ENCODE data around the gene KIAA1671.
A peak's percentile ranks its signal among the peaks of the same experiment; 100 is the strongest.

KIAA1671 gene

DNA sequence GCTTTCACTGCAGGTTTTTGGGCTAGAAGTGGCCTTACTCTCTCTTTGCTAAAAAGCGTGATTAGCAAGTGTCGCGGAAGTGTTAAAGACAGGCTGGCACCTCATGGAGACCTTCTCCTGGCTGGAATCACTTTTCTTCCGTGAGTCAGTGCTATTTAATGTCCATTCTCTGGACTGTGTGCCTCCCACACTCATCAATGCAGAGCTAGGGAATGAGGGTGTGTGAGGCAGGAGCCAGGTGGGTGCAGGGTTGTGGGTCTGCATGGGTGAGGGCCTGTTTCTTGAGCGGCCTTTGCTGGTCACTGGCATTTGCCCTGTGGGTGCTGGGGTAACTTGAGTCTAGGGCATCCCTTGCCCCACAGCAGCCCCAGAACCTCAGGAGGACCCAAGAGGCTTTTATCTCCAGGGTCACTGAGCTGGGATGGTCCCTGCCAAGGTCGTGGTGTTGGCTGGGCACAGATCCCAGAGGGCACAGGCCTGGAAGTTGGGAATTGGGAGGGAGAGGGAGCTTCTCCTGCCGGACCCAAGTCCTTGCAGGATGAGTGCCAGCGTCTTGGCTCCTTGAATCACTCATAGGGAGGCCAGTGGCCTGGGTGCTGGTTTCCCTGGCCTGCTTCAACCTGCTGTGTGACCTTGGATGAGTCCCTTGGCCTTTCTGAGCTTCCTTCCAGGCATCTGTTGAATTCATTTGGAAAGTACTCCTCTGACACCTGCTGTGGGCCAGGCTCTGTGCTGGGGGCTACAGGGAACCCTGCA, 30.0 kb downstream of the KIAA1671 start:
- DNase-seq: no peak

DNA sequence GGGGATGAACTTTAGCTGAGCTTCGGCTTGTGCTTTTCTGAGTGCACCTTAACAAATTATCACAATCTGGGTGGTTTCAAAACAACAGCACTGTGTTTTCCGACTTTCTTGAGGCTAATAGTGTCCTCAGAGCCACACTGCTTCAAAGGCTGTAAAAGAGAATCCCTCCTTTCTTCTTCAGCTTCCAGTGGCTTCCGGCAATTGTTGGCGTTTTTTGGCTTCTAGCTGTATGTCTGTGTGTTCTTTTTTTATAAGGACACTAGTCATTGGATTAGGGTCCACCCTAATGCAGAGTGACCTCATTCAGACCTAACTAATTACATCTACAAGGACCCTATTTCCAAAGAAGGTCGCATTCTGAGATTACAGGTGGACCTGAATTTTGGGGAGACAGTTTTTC, 30.6 kb downstream of the KIAA1671 start:
- DNase-seq: no peak

DNA sequence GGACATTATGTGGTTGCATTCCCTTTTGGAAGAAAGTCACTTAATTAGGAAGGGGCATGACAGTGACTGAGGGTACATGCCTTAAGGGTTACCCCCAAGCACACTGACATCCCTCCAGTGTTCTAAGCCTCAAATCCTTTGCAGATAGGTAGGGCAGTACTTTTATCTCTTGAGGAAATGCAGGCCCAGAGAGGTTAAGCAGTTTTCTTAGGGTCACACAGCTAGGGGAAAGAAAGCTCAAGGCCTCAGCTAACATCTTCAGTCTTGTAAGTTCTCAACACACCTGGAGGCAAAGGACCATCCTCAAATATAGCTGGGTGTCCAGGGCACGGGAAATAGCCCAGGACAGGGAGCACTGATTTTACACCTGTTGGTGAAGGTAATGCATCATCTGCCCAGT, 31.6 kb downstream of the KIAA1671 start:
- DNase-seq: no peak

- DNase-seq: no peak
Observed at GRCh38 chr22:24985826-24986214, 33.3 kb downstream of the KIAA1671 start.

DNA sequence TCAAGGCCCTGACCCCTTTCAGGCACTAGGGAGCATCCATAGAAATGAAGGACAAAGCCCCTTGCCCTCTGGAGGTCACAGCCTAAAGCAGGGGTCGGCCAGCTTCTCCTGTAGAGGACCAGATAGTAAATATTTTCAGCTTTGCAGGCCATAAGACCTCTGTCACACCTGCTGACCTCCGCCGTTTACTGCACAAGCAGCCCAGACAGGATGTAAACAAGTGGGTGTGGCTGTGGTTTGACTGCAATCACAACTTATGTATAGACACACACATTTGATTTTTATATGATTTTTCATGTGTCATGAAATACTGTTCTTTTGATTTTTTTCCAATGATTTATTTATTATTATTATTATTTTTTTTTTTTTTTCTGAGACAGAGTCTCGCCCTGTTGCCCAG, 34.3 kb downstream of the KIAA1671 start:
- peak in 1 of 2 donors; percentile 14 for DNase-seq

DNA sequence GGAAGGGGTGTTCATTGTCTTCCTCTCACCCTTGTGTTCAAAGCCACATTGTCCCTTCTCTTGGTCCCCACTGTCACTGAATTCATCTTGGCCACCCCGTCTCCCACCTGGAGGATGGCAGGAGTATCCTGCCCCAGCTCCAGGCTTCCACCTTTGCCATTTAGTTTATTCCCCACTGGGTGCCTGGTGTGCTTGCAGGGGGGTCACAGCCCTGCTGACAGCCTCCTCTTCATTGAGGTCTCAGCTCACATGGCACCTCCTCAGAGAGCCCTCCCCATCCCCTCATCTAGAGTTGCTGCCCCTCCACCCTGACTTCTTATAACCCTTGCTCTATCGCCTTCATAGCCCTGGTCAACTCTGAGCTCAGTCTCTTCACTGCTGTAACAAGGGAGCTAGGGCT, 36.6 kb downstream of the KIAA1671 start:
- no peak for DNase-seq

DNA sequence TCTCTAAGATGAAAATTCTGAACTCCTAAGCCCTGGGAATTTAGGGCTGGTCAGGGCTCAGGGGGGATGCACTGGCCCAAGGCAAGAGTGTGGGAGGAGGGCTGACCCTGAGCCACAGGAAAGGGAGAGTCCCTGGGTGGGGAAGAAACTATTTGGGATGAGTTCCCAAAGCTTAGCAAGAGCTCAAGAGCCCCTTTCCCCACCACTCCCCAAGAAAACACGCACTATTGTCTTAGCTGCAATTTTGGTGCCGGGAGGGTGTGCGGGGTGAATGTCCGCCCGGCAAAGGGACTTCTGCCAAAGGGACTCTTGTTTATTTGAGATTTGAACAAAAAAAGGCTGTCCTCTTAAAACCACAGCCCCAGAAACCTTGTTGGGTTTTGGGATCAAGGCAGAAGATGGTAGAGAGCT, 37.0 kb downstream of the KIAA1671 start:
- DNase-seq: no peak

GRCh38 chr22:24990344-24990905, 37.9 kb downstream of the KIAA1671 start:
- DNase-seq: no peak

DNA sequence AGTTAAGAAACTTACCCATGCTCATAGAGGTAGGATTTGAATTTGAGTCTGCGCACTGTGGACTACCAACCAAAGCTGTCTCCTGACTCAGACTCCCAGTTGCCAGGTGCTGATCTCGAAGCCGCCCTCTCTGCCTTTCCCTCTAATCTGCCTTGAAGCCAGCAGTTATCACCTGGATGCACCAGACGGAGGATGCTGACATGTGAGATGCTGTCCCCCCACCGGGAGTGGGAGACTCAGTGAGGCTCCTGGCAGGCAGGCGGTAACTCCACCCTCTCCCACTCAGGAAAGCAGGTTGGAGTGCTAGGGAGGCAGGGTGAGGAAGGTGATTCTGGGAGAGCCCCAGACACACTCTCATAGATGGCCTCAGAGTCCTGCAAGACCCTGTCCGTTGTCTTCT, 40.4 kb downstream of the KIAA1671 start:
- DNase-seq: no peak

DNA sequence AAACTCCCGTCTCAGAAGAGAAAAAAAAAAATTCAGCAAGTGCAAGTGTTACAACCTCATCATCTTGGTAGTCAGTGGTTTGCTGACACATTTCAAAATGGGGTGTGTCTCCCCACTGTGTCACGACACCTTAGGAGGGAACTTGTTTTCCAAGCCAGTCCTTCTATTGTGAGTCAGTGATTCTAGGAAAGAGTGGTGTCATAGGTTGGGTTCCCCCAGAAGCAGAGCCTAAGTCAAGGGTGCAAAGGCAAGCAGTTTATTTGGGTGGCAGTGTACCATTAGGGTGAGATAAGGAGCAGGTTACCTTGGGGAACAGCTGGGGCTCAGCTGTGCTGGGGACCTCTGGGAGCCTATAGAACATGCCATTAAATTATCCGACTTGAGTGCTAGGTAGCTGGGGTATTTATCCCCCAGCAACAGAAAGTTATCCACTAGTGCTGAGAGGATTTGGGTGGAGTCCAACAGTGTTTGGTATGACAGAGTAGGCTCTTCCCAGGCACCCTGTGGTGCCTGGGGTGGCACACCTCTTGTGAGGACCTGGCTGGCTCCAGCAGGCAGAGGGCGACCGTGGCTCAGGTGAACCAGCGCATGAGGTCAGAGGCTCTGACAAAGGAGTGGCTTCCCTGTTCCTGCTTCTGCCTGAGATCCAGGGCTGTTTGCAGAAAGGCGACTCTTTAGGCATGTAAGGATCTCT, 41.7 kb downstream of the KIAA1671 start:
- no peak for DNase-seq

GRCh38 chr22:24995649-24996180, 43.2 kb downstream of the KIAA1671 start:
- DNase-seq: no peak

DNA sequence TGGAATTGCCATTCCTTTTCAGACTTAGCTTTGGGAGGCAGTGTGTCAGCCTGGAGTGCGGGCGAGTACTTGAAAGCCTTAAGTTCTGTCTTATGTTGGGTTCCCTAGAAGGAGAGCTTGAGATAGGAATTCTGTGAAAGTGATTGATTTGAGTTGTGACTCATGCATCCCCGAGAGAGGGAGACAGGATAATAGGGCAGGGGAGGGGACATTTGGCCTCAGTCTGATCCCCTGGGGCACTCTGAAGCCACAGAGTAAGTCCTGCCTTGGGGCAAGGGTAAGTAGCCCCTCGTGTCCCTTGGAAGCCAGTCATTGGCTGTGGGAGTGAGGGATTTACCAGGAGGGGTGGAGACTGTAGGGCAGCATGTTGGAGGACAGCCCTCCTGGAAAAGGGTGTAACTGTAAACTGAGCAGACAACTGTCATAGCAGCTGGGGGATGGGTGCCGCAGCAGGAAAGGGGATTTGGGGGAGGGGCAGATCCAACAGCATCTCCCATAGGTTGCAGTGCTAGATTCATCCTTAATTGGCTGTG, 44.0 kb downstream of the KIAA1671 start:
- DNase-seq: no peak

- DNase-seq: no peak
Observed at GRCh38 chr22:24997023-24997422, 44.5 kb downstream of the KIAA1671 start.

DNA sequence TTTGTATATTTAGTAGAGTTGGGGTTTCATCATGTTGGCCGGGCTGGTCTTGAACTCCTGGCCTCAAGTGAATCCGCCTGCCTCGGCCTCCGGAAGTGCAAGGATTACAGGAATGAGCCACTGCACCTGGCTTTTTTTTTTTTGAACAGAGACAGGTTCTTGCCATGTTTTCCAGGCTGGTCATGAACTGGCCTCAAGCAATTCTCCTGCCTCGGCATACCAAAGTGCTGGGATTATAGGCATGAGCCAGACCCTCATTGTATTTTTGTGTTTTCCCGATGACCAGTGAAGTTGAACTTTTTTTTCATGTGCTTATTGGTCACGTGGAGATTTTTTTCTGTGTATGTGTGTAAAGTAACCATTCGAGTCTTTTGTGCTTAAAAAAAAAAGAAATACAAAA, 48.2 kb downstream of the KIAA1671 start:
- DNase-seq: no peak

GRCh38 chr22:25002241-25002985, 49.9 kb downstream of the KIAA1671 start:
- DNase-seq: no peak

GRCh38 chr22:25006354-25006753, 53.8 kb downstream of the KIAA1671 start:
- DNase-seq: no peak

DNA sequence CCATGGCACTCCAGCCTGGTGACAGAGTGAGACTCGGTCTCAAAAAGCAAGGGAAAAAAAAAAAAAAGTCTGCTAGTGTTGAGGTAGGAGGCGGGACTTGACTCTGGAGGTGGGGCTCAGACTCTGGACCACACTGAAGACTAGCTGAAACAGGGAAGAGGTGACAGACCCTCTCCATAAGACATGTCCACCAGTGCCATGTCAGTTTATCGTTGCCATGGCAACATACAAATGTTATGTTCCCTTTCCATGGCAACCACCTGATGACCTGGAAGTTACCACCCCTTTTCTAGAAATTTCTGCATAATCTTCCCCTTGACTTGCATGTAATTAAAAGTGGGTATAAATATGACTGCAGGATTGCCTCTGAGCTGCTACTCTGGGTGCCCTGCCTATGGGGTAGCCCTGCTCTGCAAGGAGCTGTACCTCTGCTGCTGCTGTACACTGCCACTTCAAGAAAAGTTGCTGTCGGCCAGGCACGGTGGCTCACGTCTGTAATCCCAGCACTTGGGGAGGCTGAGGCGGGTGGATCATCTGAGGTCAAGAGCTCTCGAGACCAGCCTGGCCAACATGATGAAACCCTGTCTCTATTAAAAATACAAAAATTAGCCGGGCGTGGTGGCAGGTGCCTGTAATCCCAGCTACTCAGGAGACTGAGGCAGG, 55.1 kb downstream of the KIAA1671 start:
- DNase-seq: peak in 1 of 2 donors; percentile 6

DNA sequence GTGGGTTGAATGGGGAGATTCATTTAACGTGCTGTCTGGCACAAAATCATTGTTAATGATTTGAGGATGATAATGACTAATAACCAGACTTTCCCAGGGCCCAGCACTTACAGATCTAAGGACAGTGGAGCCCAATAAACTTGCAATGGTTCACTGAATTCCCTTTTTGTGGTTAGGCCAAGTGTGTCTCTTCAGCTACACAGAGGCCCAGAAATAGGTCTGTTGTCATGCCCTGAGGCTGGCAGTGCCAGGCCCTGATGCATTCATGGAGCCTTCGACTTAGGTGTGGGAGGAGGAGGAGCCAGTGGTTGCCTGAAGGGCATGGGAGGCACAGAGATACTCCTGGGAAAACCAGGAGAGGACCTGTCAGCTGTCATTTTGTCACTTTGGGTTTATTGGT, 56.1 kb downstream of the KIAA1671 start:
- no peak for DNase-seq

- DNase-seq: no peak
Observed at GRCh38 chr22:25012741-25013143, 60.2 kb downstream of the KIAA1671 start.

DNA sequence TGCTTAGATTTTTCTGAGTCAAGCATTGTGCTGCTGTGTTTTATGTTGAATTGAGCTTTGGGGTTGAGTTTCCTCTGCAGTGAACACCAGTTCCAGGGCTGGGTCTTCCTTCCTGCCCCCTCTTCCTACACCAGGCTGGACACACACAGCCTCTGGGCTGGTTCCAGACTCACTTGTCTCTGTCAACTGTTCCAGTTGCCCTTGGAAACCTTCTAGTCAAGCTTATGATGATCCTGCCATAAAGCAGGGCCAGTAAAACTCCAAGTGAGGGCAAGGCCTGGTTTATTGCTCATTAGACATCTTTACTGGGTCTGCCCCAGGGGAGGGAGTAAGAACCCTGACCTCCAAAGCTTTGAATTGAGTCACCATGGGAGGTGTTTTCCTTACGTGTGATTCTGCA, 61.1 kb downstream of the KIAA1671 start:
- DNase-seq: no peak

GRCh38 chr22:25014896-25015755, 62.6 kb downstream of the KIAA1671 start:
- no peak for DNase-seq
